ENCODE results near the gene MBP.

- TF ChIP-seq ATF7 (IDR thresholded peaks at IDR 0.05) (no peak), ATF7 (CRISPR knock-in tag; IDR thresholded peaks at IDR 0.05) (no peak), ARHGAP35 (CRISPR knock-in tag; IDR thresholded peaks at IDR 0.05; ENCODE audit: borderline replicate concordance) (no peak), FOXJ3 (CRISPR knock-in tag; IDR thresholded peaks at IDR 0.05; ENCODE audit: borderline replicate concordance) (no peak), FOXM1 (CRISPR knock-in tag; IDR thresholded peaks at IDR 0.05) (no peak), NFIC (IDR thresholded peaks at IDR 0.05; ENCODE audit: low read length) (no peak)
Measured at GRCh38 chr18:77056344-77057005, 76.1 kb downstream of the MBP start.

Measured in HepG2 (cell line).